Calu3 (cell line): Measurements from ENCODE around the gene TOP2B. TPM values are rescaled to one million over a fixed set of nuclear protein-coding genes. Genes with fewer than 3 reads are reported as not detected.

Experiments used
- BruUV-seq: library from RNA; stranded (reverse); fragments of 400-500 nt; replicated peaks from 2 replicates; lab custom pipeline; 2021; lab: Mats Ljungman, UMichigan
- CTCF ChIA-PET: fragments of 300-600 bp; sonication (Branson Sonifier 250); formaldehyde crosslinking; loops from one replicate; lab custom pipeline; 2022; ENCODE audit warnings: antibody characterized with exemption; lab: Charles Lee
- DNase-seq: peaks from one replicate; pipeline ENCODE4 v3.0.0; 2022
- H3K27ac Mint-ChIP-seq: one replicate; pipeline ENCODE4 v1.8.0; 2022; ENCODE audit warnings: mixed read lengths; ENCODE audit not compliant: unreplicated experiment
- H3K27me3 Mint-ChIP-seq: one replicate; pipeline ENCODE4 v1.8.0; 2022; ENCODE audit warnings: mixed read lengths; ENCODE audit not compliant: unreplicated experiment
- H3K36me3 Mint-ChIP-seq: one replicate; pipeline ENCODE4 v1.8.0; 2022; ENCODE audit warnings: mild to moderate bottlenecking, moderate library complexity, mixed read lengths; ENCODE audit not compliant: insufficient read depth, unreplicated experiment
- H3K4me1 Mint-ChIP-seq: one replicate; pipeline ENCODE4 v1.8.0; 2022; ENCODE audit warnings: mild to moderate bottlenecking, low read depth, mixed read lengths; ENCODE audit not compliant: unreplicated experiment
- H3K4me3 Mint-ChIP-seq: one replicate; pipeline ENCODE4 v1.8.0; 2022; ENCODE audit warnings: mild to moderate bottlenecking, low read depth, moderate library complexity, mixed read lengths; ENCODE audit not compliant: unreplicated experiment
- H3K9me3 Mint-ChIP-seq: one replicate; pipeline ENCODE4 v1.8.0; 2022; ENCODE audit warnings: low read depth, mixed read lengths; ENCODE audit not compliant: unreplicated experiment
- intact Hi-C: fragments of 100-400 bp; cut with micrococcal nuclease; formaldehyde crosslinking; loops from one replicate; pipeline ENCODE4 v1.10.0; 2022; ENCODE audit not compliant: unreplicated experiment
- total RNA-seq: library from RNA; stranded (reverse); gene quantifications from 2 replicates; pipeline ENCODE4 v1.2.3, GENCODE V29; 2022
- TF ChIP-seq, protein P1 (sequence below): fragments of 200-600 bp; IDR thresholded peaks from one replicate; pipeline ENCODE4 v1.8.0; 2022; ENCODE audit warnings: antibody characterized with exemption; ENCODE audit not compliant: unreplicated experiment

The TOP2B gene
- total RNA-seq, 1 experiment from 2014 or later: 117 TPM

DNA sequence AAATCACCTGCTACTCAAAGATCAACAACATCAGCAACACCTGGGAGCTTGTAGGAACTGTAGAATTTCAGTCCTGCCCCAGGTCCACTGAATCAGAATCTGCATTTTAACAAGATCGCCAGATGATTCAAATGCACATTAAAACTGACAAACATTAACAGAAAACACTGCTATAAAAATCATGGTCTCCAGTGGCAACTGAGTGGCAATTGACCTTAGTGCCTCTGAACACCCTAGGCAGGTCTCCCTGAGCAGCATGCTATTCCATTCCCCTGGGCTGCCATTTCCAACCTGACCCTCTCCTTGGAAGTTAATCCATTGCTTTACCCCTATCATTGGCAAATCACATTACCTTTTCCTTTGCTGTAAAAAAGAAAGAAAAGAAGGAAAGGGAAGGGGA lies 23.0 kb upstream of the TOP2B start:
- Mint-ChIP-seq H3K4me1 (no peaks in the 10 kb centered on the region), H3K27me3 (peaks cover 34% of the 10 kb centered on the region), H3K9me3 (no peaks in the 10 kb centered on the region), H3K4me3 (no peak overlapping the region), H3K36me3 (no peaks in the 10 kb centered on the region), H3K27ac (no peak overlapping the region)
- intact Hi-C loops: no loop called here
- no TSS peak for BruUV-seq
- TF ChIP-seq, protein P1, sequence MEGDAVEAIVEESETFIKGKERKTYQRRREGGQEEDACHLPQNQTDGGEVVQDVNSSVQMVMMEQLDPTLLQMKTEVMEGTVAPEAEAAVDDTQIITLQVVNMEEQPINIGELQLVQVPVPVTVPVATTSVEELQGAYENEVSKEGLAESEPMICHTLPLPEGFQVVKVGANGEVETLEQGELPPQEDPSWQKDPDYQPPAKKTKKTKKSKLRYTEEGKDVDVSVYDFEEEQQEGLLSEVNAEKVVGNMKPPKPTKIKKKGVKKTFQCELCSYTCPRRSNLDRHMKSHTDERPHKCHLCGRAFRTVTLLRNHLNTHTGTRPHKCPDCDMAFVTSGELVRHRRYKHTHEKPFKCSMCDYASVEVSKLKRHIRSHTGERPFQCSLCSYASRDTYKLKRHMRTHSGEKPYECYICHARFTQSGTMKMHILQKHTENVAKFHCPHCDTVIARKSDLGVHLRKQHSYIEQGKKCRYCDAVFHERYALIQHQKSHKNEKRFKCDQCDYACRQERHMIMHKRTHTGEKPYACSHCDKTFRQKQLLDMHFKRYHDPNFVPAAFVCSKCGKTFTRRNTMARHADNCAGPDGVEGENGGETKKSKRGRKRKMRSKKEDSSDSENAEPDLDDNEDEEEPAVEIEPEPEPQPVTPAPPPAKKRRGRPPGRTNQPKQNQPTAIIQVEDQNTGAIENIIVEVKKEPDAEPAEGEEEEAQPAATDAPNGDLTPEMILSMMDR: no peak
- DNase-seq: no peak
- CTCF ChIA-PET: no interaction called here

DNA sequence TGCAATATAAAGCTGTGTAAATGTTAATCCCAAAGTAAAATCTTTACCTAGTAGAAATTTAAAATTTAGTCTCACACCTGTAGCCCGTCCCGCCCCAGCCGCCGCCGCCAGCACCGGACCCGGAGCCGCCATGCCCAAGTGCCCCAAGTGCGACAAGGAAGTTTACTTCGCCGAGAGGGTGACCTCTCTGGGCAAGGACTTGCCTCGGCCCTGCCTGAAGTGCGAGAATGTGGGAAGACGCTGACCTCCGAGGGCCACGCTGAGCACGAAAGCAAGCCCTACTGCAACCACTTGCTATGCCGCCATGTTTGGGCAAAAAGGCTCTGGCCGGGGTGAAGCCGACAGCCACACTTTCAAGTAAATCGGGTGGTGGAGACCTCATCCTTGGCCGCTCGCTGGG lies 22.1 kb upstream of the TOP2B start:
- H3K9me3 Mint-ChIP-seq: no peaks in the 10 kb centered on the region
- BruUV-seq: no TSS peak
- H3K36me3 Mint-ChIP-seq: no peaks in the 10 kb centered on the region
- no peak overlapping the region for H3K4me3 Mint-ChIP-seq
- TF ChIP-seq, protein P1: no peak
- CTCF ChIA-PET: interaction anchor here (0.6 kb wide), 1 partner anchor 195 kb away, joined by 3 read pairs; no protein-coding TSS in a partner anchor
- intact Hi-C loops: no loop called here
- peaks cover 28% of the 10 kb centered on the region for H3K27me3 Mint-ChIP-seq
- no peak overlapping the region for H3K27ac Mint-ChIP-seq
- DNase-seq: no peak
- no peaks in the 10 kb centered on the region for H3K4me1 Mint-ChIP-seq

DNA sequence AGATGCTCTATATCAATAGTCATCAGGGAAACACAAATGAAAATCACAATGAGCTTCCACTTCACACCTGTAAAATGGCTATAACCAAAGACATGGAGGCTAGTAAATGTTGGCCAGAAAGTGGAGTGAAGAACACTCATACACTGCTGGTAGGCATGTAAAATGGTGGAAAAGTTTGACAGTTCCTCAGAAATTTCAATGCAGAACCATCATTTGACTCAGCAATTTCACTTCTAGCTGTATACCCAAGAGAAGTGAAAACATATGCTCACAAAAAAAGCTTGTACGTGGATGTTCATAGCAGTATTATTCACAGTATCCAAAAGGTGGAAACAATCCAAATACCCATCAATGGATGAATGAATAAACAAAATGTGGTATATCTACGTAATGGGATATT lies 19.2 kb upstream of the TOP2B start:
- H3K9me3 Mint-ChIP-seq: no peaks in the 10 kb centered on the region
- peaks cover 12% of the 10 kb centered on the region for H3K27me3 Mint-ChIP-seq
- no peak overlapping the region for H3K4me3 Mint-ChIP-seq
- intact Hi-C loops: no loop called here
- H3K27ac Mint-ChIP-seq: no peak overlapping the region
- H3K4me1 Mint-ChIP-seq: no peaks in the 10 kb centered on the region
- H3K36me3 Mint-ChIP-seq: no peaks in the 10 kb centered on the region
- TF ChIP-seq, protein P1: no peak
- DNase-seq: no peak
- BruUV-seq: no TSS peak
- CTCF ChIA-PET: no interaction called here

DNA sequence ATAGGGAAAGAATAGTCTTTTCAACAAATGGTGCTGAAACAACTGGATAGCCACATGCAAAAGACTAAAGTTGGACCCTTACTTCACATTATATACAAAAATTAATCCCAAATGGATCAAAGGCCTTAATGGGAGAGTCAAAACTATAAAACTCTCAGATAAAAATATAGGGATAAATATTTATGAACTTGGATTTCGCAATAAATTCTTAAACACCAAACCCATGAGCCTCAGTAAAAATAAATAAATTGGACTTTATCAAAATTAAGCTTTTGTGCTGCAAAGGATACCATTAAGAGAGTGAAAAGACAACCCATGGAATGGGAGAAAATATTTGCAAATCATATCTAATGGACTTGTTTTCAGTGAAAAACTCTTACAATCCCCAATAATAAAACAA lies 18.7 kb upstream of the TOP2B start:
- no TSS peak for BruUV-seq
- TF ChIP-seq, protein P1: no peak
- H3K27ac Mint-ChIP-seq: no peak overlapping the region
- H3K9me3 Mint-ChIP-seq: no peaks in the 10 kb centered on the region
- H3K4me1 Mint-ChIP-seq: no peaks in the 10 kb centered on the region
- CTCF ChIA-PET: no interaction called here
- intact Hi-C loops: no loop called here
- H3K36me3 Mint-ChIP-seq: no peaks in the 10 kb centered on the region
- no peak overlapping the region for H3K4me3 Mint-ChIP-seq
- H3K27me3 Mint-ChIP-seq: peaks cover 7% of the 10 kb centered on the region
- DNase-seq: no peak
